ENCODE results near the gene TSTD1.
"Not testable (repeated sequence)": the region's sequence is repeated elsewhere in the genome, so short reads cannot be mapped to it uniquely, and the experiment has no call there.

Gene TSTD1

DNA sequence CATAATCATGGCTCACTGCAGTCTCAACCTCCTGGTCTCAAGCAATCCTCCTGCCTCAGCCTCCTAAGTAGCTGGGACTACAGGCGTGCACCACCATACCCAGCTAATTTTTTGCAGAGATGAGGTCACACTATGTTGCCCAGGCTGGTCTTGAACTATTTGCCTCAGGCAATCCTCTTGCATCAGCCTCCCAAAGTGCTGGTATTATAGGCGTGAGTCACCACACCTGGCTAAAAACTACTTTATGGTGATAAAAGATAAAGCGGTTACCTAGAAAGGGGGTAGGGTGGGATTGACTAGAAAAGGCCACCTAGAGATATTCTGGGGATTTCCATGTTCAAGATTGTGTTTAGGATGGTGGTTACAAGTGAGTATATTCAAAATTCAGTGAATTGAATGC lies 5.0 kb downstream of the TSTD1 start:
- DNase-seq = no peak

DNA sequence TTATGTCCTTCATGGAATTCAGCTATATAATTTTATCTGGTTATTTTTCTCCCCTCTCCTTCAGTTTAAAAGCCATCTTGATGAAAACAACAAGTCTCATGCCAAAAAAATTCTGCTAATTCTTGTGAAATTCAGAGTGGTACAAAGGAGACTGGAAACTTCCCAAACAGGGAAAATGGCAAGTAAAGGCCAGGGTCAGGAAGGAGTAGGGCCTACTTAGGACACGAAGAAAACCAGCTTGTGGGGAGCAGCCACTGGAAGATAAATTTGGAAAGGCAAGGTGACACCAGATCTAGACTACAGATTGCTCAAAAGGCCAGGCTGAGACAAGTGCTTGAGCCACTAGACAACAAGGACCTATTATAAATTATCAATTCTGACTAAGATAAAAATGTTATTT lies 6.4 kb downstream of the TSTD1 start:
- no peak for DNase-seq

DNA sequence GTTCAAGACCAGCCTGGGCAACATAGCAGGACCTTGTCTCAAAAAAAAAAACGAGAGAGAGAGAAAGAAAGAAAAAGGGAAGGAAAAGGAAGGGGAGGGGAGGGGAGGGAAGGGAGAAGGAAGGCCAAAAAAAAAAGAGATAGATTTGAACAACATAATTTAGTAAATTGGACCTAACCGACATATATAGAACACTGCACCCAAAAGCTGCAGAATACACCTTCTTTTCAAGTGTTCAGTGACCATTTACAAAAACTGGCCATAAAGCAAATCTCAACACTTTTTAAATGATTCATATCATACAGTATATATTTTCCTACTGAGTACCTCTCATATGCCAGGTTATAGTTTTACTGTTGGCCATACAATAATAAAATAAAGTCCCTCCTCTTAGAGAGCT lies 6.9 kb downstream of the TSTD1 start:
- DNase-seq = no peak

DNA sequence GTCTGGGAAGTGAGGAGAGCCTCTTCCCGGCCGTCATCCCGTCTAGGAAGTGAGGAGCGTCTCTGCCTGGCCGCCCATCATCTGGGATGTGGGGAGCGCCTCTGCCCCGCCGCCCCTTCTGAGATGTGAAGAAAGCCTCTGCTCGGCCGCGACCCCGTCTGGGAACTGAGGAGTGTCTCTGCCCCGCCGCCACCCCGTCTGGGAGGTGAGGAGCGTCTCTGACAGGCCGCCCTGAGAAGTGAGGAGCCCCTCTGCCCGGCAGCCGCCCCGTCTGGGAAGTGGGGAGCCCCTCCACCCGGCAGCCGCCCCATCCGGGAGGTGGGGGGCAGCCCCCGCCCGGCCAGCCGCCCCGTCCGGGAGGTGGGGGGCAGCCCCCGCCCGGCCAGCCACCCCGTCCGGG lies 9.3 kb downstream of the TSTD1 start:
- not testable (repeated sequence) for DNase-seq

DNA sequence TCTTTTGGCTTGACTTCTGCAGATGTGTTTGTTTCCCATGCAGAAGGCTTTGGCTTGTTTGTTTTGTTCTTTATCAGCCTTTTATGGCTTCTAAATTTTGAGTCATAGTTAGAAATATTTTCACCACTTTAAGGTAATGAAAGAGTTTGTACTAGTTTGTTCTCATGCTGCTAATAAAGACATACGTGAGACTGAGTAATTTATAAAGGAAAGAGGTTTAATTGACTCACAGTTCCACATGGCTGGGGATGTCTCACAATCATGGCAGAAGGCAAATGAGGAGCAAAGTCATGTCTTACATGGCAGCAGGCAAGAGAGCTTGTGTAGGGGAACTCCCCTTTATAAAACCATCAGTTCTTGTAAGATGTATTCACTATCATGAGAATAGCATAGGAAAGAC lies 11.8 kb downstream of the TSTD1 start:
- not testable (repeated sequence) for DNase-seq

DNA sequence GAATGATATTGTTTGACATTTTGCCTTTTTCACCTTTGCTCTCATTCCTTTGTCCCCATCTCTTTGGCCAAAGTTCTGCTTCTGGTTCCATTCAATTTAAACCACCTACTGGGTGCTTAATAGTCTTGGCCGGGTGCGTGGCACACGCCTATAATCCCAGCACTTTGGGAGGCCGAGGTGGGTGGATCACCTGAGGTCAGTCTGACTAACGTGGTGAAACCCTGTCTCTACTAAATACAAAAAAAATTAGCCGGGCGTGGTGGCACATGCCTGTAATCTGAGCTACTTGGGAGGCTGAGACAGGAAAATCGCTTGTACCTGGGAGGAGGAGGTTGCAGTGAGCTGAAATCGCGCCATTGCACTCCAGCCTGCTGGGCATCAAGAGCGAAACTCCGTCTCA lies 16.3 kb downstream of the TSTD1 start:
- DNase-seq = not testable (repeated sequence)

DNA sequence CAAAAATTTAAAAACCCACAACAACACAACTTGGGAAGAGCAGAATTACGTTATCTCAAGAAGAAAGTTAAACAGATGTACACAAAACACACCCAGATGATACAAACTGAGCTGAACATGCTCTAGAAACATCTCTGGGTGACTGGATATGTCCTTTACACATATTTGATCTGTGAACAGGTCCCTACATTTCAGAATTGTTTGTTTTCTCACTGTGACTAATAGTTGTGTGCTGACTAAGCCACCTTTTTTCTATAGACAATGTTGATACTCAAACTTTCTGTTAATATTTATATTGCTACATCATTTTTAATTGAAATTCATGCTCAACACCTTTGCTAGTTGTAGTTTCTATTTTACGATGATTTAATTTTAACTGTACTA lies 16.8 kb downstream of the TSTD1 start:
- no peak for DNase-seq

DNA sequence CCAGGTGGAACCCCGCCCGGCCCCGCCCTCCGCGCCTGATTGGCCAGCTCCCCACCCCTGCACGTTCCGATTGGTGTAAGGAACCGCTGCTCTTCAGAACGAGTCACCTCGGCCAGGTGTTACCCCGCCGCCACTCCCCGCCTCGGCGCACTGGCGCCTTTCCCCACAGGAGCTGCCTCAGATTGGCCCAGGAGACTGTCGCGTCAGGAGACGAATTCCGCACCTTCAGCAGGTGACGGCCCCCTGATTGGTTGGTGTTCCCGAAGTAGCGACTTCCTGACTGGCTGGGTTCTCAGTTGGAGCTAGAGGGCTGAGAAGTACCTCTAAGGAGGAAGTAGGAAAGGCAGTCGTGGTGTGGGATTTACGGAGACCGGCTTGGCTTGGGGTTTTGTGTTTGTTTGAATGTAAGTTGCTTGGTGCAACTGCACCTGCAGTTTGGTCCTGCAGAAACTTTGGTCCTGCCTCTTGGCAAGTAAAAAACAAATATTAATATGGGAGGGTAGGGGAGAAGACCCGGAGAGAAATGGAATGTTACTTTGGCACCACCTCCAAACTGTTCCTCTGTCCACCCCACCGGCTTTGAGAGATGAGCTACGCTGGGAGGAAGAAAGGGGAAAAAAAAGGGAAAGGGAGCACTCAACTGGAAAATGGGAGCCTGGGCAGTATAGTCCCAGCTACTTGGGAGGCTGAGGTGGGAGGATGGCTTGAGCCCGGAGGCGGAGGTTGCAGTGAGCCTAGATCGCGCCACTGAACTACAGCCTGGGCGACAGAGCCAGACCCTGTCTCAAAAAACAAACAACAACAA lies 17.4 kb downstream of the TSTD1 start:
- peak; percentile 96 for DNase-seq

DNA sequence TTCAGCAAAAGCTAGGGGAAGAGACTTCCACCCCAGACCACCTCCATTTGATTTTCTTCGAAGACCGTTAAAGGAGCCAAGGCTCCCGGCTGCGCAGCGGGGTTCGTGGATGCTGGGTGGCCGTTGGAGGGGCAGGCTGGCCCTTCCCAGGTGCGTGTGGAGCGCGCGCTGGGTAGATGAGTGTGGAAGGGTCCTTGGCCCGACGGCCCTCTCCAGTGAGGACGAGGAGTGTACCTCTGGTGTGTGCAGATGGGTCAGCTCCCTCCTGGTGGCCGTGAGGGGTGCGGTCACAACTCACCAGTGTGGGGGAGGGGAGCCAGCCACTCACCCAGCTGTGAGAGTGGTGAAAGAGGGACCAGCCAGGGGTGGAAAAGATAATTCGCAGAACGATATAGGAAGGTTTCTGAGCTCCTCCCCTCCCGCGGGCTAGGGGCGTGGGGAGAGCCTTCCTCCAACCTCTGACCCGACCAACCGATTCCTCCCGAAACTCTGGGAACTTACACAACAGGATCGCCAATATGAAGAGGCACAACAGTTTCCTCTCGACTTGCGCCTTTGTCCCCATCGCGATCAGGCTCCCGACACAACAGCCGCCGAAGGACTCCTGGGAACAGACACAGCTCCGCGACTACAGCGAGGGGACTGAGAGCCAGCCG lies 18.1 kb downstream of the TSTD1 start, which contains the start of gene F11R:
F11R (minus strand) TSS at position 644 of the 656 bp plus-strand sequence; CDS start at position 565, 79 bp downstream.
- DNase-seq = peak; percentile 86

DNA sequence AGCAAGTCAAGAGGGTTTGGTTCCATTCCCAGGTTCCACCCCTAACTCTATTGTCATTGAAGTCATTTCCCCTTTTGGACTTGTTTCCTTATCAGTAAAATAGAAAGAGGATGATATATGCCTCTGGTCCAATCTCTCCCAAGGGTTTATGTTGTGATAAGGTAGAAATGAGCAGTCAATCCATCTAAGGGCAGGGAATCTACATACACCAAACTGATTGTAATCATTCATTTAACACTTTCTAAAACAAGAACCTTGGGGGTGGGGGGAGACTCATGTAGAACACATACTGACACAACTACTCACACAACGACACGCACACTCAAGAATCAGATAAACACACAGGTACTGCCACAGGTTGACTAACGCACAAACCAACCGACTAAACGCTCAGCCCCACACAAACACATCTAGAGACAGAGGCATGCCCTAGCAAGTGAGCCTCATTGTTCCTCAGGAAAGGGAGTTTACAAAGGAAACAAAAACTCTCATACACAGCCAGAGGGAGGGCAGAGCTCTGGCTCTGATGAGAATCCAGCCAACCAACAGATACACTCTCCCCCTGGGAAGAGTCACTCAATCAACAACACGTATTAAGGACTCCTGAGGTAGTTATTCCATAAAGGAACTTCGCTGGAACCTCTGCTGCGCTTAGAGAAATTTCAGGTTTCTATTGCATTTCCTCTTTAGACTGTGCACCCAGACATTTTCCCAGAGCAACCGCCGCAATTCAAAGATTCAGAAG lies 18.8 kb downstream of the TSTD1 start:
- DNase-seq = peak; percentile 33

DNA sequence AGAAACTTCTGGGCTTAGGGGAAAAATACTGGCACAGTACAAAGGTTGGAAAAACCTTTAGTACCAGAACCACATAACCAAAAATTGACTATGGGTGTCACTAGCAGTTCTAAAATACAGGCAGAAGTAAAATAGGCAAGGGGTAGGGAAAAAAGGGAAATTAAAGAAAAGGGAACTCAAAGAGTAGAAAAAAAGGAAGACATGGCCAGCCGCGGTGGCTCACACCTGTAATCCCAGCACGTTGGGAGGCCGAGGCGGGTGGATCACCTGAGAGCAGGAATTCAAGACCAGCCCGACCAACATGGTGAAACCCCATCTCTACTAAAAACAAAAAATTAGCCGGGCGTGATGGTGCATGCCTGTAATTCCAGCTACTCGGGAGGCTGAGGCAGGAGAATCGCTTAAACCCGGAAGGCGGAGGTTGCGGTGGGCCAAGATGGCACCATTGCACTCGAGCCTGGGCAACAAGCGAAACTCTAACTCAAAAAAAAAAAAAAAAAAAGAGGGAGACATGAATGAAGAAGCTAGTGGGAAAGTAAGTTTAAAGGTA lies 19.6 kb downstream of the TSTD1 start:
- DNase-seq = not testable (repeated sequence)

DNA sequence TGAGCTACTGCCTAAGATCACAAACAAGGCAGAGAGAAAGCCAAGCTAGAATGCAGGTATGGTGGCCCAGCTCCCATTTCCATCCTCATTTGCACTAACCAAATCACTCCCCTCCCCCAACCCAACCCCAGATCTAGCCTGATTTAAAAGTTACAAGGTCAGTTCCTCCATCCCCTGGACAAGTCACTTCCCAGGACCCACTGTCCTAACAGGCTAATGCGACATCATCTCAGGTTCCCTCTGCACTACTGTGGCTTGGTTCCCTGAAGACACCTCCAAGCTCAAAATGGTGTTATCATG lies 20.2 kb downstream of the TSTD1 start:
- DNase-seq = no peak

DNA sequence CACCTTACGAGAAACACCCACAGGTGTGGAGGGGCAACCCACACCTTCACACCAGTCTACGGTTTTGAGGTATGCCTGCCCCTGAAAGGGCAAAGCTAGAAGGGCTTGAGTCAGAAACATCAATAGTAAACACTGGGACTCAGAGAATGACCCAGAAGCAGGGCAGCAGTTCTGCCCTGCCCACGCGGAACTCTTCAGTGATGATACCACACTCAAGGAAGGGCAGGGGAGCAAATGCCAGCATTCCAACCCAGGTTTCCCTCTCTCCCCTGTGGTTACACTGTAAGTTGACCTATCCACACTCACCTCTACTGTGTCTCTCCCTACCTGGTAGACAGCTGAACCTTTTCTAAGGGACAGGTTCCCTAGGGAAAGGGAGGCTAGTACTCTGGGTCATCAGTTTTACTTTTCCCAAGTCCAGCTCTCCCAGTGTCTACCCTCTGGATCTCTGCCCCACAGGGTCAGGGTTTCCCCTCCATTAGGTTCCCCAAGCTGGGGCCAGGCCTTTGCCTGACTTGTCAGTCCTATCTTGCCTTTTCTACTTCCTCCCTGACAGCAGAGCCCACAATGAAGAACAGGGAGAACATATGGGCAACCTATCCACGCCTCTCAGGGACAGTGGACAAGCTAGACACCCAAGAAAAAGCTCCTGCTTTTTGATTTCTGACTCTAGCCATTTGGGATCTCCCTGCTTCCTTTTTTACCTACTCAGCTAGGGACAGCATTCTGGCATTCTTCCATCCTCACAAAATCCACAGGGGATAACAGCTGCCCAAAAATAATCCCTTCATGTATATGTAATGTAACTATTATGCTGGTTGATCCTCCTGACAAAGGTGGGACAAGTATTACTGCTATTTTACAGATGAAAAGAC lies 20.8 kb downstream of the TSTD1 start:
- DNase-seq = no peak

DNA sequence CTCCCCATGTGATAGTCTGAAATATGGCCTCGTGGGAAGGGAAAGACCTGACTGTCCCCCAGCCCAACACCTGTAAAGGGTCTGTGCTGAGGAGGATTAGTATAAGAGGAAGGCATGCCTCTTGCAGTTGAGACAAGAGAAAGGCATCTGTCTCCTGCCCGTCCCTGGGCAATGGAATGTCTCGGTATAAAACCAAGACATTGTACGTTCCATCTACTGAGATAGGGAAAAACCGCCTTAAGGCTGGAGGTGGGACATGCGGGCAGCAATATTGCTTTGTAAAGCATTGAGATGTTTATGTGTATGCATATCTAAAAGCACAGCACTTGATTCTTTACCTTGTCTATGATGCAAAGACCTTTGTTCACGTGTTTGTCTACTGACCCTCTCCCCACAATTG lies 21.6 kb downstream of the TSTD1 start:
- DNase-seq = not testable (repeated sequence)

DNA sequence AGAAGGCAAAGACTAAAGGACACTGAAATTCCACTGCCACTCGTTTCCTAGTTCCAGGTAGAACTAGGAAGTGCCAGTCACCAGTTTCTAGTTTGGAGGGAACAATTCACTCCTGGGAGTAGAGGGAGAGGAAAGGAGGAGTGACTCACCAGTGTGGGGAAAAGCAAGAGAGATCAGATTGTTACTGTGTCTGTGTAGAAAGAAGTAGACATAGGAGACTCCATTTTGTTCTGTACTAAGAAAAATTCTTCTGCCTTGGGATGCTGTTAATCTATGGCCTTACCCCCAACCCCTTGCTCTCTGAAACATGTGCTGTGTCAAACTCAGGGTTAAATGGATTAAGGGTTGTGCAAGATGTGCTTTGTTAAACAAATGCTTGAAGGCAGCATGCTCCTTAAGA lies 22.1 kb downstream of the TSTD1 start:
- not testable (repeated sequence) for DNase-seq

DNA sequence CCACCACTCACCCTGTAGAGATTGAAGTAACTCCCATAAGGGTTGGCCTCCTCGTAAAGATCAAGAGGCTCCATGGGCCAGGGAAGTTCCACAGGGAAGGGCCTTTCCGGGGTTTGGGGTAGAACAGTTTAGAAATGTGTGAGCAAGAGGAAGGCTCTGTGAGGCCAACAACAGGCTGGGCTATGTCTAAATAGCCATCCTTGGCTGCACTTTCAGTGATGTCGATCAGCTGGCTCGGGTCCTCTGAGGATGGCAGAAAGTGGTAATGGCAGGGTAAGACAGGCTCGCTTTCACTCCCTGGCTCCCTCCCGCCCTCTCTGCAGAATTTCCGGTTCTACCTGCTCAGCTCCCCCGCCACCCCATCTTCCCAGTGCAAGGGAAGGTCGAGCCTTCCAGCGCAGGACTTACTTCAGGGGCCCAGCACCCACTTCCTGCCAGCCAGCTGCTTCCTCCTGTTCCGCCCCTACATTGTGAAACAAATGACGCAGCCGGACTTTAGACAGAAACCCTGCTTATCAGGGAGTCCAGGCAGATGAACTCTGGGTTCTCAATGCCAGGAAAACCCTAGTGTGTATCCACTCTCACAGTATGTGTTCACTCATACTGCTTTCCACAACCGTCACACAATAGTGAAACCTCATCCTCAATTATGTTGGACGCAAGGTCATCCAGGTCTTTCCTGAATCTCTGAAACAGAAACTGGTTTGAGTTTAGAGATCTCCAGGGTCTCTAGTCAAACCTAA lies 25.1 kb downstream of the TSTD1 start:
- no peak for DNase-seq

DNA sequence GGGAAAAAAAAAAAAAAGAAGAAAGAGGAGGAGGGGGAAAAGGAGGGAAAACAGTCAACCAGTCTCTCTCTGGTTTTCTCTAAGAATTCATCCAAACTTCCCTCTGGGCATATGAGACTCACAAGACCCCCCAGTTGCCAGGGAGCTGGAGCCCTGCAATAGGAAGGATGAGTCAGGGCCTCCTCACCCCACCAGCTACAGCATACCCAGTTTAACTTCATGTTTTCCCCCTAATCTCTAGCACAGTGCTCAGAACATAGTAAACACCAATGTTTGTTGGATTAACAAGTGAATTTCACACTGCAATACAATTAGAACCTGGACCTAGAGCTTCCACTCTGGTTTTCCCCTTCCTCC lies 25.7 kb downstream of the TSTD1 start:
- DNase-seq = no peak

DNA sequence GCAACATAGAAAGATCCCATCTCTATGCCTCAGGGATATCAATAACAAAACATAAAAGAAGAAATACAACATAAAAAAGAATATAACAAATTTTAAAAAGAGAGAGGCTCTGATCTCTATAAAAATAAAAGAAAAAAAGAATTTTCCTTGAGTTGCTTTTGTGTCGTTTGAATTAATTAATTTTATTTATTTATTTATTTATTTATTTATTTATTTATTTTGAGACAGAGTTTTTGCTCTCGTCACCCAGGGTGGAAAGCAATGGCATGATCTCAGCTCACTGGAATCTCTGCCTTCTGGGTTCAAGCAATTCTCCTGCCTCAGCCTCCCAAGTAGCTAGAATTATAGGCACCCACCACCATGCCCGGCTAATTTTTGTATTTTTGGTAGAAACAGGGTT lies 26.3 kb downstream of the TSTD1 start:
- DNase-seq = no peak

DNA sequence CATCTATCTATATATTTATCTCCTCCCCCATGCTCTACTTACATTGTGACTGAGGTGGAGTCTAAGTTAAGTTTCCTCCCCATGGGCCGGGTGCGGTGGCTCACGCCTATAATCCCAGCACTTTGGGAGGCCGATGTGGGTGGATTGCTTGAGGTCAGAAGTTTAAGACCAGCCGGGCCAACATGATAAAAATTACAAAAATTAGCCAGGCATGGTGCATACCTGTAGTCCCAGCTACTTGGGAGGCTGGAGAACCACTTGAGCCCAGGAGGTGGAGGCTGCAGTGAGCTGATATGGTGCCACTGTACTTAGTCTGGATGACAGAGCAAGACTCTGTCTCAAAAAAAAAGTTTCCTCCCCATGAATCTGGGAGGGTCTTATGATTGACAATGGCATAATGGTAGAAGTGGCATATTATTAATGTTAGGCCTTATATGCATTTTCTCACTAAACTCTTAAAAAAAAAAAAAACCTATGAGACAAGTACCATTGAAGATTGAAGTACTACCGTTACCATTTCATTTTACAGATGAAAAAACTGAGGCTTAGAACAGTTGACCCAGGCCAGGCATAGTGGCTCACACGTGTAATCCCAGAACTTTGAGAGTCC lies 29.1 kb downstream of the TSTD1 start:
- DNase-seq = no peak

DNA sequence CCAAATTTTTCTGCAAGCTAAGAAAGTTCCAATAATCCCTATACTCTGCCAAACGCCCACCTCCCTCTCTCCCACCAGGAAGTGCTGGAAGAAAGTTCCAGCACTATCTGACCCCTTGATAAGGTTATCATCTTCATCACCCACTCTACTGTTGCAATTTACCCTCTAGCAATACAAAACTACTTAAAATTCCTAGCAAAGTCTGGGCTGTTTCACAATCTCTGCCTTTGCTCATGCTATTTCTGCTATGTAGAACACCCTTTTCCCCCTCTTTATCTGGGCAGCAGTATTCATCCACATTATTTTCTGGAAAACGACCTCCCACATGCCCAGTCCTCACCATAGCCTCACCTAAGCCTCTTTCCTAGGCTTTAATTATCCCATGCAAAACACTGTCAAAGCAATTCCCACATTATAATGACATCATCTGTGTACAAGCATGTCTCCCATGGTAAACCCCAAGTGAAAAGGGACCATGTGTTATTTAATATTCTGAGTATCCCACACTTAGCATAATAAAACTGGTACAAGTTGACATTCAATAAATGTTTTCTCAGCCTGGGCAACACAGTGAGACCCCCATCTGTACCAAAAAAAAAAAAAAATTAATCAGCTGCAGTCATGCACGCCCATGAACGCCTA lies 29.8 kb downstream of the TSTD1 start:
- DNase-seq = no peak

DNA sequence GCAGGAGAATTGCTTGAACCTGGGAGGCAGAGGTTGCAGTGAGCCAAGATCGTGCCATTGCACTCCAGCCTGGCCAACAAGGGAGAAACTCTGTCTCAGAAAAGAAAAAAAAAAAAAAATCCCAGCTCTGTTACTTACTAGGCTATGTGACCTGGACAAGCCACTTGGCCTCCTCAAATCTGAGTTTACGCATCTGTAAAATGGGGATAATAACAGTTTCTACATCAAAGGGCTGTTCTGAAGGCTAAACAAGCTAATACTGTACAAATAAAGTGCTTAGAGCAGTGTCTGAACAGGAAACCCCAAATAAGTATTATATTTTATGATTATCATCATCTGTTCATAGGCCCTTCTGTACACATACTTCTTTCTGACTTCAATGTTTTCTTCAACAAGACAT lies 31.4 kb downstream of the TSTD1 start:
- no peak for DNase-seq

All from NCI-H748 treated with DMSO at 0.1 percent for 48 hours (cell line).